ENCODE data around the gene USHBP1.

Gene USHBP1

DNA sequence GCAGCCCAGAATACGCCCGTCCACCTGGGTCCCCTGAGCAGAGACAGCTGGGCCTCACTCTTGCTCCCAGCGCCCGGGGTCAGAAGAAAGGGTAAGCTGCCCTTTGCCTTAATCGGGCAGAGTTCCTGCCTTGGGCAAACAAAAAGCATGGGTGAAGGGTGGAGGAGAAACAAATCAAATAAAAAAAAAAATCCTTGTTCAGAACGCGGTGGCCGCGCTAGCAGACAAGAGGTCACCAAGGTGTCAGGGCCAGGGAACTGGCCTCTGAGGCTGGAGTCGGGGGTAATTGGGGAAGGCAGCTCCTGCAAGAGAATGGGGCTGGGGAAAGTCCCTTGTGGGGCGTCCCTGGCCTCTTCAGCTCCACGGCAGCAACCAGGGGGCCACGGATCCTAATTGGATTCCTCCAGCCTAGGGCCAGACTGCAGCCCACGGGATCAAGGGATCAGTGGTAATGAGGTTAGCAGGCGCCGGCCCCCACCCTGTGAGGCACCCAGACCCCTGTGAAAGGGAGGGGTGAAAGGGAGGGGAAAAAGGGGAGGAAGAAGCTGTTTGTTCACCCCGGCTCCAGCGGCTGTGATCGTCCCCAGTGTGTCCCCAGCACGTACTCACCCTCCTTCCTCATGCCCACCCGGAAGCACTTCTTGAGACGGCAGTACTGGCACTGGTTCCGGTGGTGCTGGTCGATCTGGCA, 24.3 kb downstream of the USHBP1 start:
- DNase-seq (ENCODE audit: low read depth): no peak

DNA sequence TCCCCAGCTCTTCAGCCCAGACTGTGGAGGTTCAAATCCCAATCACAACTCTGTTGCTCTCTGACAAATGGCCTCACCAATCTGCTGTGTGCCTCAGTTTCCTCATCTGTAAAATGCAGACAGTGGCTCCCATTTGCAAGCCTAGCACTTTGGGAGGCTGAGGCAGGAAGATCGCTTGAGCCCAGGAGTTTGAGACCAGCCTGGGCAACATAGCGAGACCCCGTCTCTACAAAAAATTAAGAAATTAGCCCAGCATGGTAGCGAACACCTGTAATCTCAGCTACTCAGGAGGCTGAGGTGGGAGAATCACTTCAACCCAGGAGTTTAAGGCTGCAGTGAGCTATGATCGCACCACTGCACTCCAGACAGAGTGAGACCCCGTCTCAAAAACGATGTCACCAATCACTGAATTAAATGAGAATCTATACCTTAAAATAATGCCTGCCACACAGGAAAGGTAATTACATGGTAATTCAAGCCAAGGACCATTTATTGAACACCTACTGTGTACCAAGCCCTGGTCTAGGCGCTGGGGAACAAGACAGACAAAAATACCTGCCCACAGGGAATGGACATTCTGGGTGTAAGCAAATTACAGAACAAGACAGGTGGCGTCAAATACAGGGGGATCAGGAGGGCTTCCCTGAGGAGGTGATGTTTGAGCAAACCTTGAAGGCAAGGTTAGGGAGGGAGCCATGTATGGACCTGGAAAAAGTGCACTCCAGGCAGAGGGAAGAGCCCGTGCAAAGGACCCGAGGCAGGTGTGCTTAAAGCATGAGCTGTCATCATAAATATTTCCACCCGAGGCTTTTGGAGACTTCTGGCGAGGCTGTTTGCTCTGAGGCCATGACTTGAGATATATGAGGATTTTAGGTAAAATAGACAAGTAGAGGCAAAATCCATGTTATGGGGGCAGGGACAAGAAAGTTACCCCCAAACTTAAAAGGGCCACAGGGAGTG, 26.5 kb downstream of the USHBP1 start:
- DNase-seq (ENCODE audit: low read depth): no peak

DNA sequence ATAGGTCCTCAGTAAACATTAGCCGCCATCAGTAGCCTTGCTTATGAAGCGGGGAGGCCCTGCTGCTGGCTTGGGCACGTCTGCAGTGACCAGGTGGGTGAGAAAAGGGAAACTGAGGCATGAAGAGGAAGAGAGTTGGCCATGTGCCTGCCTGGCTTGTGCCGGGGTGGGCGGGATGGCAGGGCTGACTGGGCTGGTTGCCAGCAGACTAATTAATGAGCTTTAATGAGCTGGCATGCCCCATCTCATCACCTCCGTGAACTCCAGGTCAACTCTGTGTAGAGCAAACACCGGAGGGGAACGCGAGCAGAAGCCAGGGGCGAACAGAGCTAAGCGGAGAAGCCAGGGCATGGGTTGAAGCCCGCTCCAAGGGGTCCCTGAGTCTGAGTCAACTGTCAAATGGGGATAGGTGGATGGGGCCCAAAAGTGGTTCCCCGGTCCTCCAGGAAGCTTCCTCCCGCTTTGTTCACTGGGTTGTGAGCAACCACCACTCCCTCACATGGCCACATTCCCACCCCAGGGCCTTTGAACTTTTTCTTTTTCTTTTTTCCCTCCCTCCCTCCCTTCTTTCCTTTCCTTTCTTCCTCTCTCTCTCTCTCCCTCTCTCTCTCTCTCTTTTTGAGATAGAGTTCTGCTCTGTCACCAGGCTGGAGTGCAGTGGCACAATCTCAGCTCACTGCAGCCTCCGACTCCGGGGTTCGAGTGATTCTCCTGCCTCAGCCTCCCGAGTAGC, 27.6 kb downstream of the USHBP1 start:
- no peak for DNase-seq (ENCODE audit: low read depth)

DNA sequence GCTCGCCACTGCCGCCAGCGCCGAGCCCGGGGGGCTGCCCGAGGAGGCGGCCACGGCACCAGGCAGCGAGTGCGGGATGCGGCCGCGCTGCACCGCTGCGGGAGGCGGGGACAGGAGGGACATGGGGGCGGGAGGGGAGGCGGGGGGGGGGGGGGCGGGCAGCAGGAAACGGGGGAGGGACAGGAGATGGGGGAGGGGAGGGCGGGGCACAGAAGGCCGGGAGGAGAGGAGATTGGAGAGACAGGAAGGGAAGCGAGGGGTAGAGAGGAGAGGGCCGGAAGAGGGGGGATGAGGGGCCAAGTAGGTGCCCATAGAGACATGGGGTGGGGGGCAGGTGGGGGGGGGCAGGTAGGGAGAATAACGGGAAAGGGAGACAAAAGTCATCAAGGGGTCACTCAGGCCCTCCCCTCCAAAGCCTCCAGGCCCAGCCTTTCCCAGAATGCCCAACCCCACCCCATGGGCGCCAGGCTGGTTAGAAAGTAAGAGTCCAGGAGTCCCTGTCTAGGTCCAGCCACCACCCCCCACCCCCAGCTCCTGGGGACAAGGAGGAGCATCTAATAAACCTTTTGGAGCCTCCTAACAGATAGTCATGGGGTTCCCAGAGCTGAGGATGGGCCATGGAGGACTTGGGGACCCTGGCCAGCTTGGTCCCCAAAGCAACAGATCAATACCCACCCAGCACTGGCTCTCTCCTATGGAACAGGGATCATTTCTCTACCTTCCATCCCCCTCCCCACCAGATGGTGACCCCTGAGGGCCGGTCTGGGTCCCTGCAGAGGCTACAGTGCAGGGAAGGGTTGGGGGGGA, 28.4 kb downstream of the USHBP1 start:
- no peak for DNase-seq (ENCODE audit: low read depth)

- DNase-seq (ENCODE audit: low read depth): peak; percentile 60
Observed at GRCh38 chr19:17235300-17235970, 29.1 kb downstream of the USHBP1 start.

DNA sequence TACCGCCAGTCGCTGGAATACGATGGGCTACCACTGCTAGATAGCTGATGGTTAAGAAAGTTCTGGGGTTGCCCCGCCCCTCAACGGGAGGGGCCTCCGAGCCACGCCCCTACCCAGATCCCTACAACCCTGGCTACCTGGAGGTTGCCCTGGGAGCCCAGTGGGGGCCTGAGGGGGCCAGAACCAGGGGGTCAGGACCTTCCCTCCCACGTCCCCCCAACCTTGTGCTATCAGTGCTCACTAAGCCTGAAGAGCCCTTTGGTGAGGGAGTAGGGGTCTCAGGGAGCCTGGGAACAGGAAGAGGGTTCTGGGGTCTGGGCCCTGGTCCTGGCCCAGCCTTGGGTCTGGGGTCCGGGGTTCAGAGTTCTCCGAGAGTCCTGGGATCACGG, 29.6 kb downstream of the USHBP1 start:
- DNase-seq (ENCODE audit: low read depth): no peak

DNA sequence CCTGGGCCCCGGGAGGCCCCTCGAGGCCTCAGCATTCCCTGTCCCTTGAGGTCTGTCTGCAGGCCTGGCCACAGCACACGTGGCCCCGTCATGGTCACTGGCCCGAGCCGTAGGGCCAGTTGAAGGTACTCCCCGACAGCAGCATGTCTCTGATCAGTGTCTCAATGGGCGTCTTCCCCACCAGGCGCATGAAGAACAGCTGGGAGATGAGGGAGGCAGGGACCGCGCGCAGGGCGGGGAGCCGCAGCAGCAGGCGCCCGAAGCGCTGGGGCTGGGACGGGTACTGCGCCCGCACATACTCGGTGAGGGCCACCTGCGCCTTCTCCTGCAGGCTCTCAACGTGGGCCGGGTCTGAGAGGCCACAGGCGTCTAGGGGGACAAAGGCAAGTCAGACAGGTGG, 32.3 kb downstream of the USHBP1 start:
- no peak for DNase-seq (ENCODE audit: low read depth)

DNA sequence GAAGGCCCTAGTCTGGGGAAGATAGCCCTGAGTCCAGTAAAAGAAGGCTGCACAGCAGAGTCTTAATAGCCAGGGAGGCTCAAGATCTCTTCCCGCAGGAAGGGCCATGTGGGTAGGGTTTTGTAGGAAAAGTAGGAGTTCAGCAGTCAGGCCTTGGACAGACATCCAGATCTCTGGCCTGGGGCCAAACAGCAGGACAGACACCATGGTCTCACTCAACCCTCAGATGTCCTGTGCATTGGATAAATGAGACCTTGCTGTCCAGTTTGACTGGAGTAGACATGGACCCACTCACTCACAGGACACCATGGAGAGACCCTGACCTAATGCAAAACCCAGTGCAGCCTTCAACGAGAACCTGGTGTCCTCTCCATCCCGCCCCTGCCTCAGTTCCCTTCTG, 34.7 kb downstream of the USHBP1 start:
- no peak for DNase-seq (ENCODE audit: low read depth)

- DNase-seq (ENCODE audit: low read depth): no peak
Observed at GRCh38 chr19:17227798-17228367, 36.7 kb downstream of the USHBP1 start.

DNA sequence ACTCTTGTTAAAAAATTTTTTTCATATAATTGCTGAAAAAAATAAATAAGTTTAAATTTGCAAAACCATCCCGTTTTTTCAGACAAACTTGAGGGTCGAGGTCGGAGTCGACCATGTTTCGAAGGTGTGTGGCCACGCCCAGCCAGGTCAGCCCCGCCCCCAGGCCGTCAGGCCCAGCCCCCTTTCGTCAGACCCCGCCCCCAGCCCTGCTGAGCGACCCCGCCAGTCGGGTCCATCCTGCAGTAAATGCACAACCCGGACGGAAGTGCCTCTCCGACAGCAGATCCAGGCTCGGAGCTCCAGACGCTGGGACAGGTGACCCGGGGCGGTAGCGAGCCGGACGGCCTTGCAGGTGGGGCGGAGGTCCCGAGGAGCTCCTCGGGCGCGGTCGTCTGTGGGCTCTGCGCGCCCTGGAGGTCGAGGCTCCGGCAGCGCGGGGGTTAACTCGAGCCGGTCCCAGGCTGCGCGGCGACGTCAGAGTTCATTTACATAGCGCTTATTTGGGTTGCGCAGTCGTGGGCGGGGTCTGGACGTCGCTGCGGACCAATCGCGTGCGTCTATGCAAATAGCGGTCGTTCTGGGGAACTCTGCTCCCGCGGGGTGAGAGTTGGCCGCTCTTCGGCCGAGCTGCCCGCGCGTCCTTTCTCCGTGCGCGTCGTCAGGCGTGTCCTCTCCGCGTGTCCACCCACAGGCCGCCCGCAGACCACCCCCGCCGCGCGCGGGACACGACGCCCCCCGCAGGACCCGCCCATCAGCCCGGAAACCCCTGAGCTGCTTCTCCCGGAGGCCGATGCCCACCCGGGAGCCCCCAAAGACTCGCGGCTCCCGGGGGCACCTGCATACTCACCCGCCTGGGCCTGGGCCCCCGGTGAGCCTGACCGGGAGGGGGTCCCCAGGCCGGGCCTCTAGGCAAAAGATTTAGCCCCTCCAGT, 38.3 kb downstream of the USHBP1 start, which contains the start of gene OCEL1:
Gene OCEL1, plus strand, starts transcription at position 225 of the 932 bp plus-strand sequence. Its CDS starts 22 bp downstream, at position 247.
- DNase-seq (ENCODE audit: low read depth): peak; percentile 94

GRCh38 chr19:17225053-17225452, 39.5 kb downstream of the USHBP1 start:
- DNase-seq (ENCODE audit: low read depth): no peak

- DNase-seq (ENCODE audit: low read depth): no peak
Observed at GRCh38 chr19:17220207-17220758, 44.3 kb downstream of the USHBP1 start.

DNA sequence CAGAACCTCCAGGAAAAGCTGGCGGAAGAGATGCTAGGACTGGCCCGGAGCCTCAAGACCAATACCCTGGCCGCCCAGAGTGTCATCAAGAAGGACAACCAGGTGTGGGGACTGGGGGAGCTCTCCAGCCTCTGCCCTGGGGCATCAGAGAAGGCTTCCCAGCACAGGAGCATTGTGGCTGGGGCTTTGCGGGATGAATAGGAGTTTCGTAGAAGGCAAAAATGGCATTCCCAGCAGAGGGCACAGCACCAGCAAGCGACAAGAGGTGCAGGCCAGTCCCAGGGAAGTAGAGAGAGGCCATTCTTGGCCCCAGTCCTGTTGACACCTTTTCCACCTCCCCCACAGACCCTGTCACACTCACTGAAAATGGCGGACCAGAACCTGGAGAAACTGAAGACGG, 45.3 kb downstream of the USHBP1 start:
- DNase-seq (ENCODE audit: low read depth): no peak

GRCh38 chr19:17216058-17216670, 48.4 kb downstream of the USHBP1 start:
- DNase-seq (ENCODE audit: low read depth): no peak

DNA sequence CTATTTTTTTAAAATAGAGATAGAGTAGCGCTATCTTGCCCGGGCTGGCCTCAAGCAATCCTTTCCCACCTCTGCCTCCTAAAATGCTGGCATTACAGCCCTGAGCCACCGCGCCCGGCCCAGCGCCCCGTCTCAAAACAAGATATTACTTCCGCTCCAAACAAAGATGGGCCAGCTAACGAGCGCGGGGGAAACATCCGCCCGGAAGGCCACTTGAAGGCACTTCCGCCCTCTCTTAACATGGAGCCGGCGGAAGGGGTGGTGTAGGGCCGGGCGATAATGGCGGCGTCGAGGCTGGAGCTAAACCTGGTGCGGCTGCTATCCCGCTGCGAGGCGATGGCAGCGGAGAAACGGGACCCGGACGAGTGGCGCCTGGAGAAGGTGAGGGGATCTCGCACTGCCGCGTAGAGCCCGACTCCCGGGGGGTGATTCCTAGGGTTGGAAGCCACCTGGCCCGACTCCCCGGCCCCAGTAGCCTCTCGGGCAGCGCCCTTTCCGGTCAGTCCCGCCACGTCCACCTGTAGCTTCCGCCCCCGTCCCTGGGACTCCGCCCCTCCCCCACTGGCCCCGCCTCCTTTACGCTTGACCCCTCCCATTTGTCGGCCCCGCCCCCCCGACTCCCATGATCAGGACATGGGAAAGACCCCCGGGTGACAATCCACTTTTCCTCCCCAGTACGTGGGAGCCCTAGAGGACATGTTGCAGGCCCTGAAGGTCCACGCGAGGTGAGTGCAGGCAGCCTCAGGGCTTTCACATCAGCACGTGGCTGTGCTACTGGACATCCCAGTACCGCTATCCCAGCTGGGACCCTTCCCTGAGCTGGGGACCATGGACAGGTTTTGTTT, 49.2 kb downstream of the USHBP1 start, which contains the start of gene USE1:
Gene USE1, plus strand, starts transcription at position 231 of the 845 bp plus-strand sequence. Its CDS starts 49 bp downstream, at position 280.
- DNase-seq (ENCODE audit: low read depth): peak; percentile 76

- no peak for DNase-seq (ENCODE audit: low read depth)
Observed at GRCh38 chr19:17214508-17215126, 49.9 kb downstream of the USHBP1 start.

DNA sequence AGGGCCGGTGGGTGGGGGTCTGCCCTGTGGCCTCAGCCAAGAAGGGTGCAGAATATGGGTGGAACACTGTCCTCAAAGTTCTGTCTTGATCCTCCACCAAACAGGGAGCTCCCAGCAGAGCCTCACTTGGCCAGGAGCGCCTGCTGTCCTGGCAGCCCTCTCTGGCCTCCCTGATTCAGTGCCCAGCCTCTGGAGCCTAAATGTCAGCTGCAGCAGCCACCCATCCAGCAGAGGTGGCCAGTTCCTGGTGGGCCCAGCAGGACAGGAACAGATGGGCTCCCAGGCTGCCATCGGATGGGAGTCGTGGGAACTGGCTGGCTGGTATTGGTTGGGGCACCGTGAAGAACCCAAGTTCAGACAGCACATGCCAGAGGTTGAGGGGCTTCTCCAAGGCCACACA, 51.2 kb downstream of the USHBP1 start:
- DNase-seq (ENCODE audit: low read depth): no peak
